ENCODE results near the gene ANKRD23. TPM values are rescaled to one million over a fixed set of nuclear protein-coding genes. Genes with fewer than 3 reads are reported as not detected.

Gene ANKRD23
- total and polyA plus RNA-seq, 2 of the 8 experiments (the other 6 are each of a cell fraction or from before 2014, with no cell fraction given), result 3.4 to 3.5 TPM

DNA sequence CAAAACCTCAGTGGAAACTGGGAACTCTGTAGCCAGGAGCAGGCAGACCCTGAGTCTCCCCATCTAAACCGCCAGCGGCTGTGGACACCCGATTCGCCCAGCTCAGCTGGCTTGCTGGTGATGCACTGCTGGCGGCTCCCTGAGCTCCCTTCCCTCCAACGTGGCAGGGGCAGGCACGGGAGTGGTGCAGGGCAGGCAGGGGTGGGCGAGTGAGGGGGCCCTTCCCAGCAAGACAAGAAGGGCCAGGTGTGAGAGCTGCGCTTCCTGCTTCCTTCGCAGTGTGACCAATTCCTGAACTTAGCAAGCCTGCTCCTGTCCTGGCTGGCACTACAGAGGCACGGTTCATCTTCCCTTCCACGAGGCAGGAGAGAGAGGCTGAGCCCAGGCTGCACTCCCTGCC is 38.4 kb upstream of the ANKRD23 start:
- Histone ChIP-seq H2AK5ac (ENCODE audit: low read depth, low read length) (peak overlapping the region; percentile 91; the same call in 1 of the 2 replicates), H4K91ac (replicated peaks; ENCODE audit: insufficient read length, low read length) (peak overlapping the region; percentile 99), H2BK12ac (ENCODE audit: low read depth, low read length) (peak overlapping the region; percentile 100), H3K23me2 (ENCODE audit: low read depth, low read length) (peaks cover 2% of the 10 kb centered on the region; the same call in 1 of the 2 replicates), H4K8ac (ENCODE audit: extremely low read depth, insufficient read depth, low read length) (peak overlapping the region; percentile 39; the same call in 1 of the 2 replicates), H4K20me1 (replicated peaks in 1 of 2; ENCODE audit: control insufficient read depth in 1 of 2, insufficient read depth in 2 of 2, low read length in 2 of 2) (no peaks in the 10 kb centered on the region), H3K79me1 (ENCODE audit: low read depth, low read length) (no peaks in the 10 kb centered on the region), H3K23ac (ENCODE audit: insufficient read length) (no peak overlapping the region), H4K5ac (ENCODE audit: insufficient read length, low read depth, low read length) (peak overlapping the region; percentile 77), H3K4me3 (ENCODE audit: extremely low read depth in 1 of 4, insufficient read depth in 2 of 4, low read depth in 3 of 4, low read length in 4 of 4) (no peak overlapping the region; a peak in 1 of 8 replicates), H3K4me1 (replicated peaks in 1 of 4; ENCODE audit: control insufficient read depth in 3 of 4, insufficient read depth in 4 of 4, low read length in 3 of 4) (peaks cover 3 to 22% (median 12%) of the 10 kb centered on the region in 4 experiments), H3K18ac (ENCODE audit: extremely low read depth, low read length) (peak overlapping the region; percentile 99), H2AFZ (ENCODE audit: low read length) (0 out of 2 replicates have a peak overlapping the region, but pooled peaks have one; percentile 68), H3K4me2 (ENCODE audit: insufficient read depth in 1 of 2, low read depth in 2 of 2, low read length in 2 of 2) (peak overlapping the region; percentile 49 to 74; a peak in 2 of 4 replicates), H3K56ac (replicated peaks; ENCODE audit: insufficient read length, low read depth, low read length) (no peak overlapping the region), H3K79me2 (ENCODE audit: control insufficient read depth in 1 of 2, insufficient read depth in 2 of 2, low read length in 2 of 2) (no peaks in the 10 kb centered on the region), H3K27ac (ENCODE audit: low read depth, low read length) (peak overlapping the region; percentile 38; the same call in 1 of the 2 replicates), H3K4ac (replicated peaks; ENCODE audit: insufficient read length, low read depth, low read length) (peak overlapping the region; percentile 25), H3K36me3 (ENCODE audit: control insufficient read depth in 2 of 4, insufficient read depth in 4 of 4, low read length in 3 of 4) (no peaks in the 10 kb centered on the region), H3K27me3 (replicated peaks in 1 of 4; ENCODE audit: control insufficient read depth in 3 of 4, extremely low read depth in 1 of 4, insufficient read depth in 3 of 4, low read length in 3 of 4) (peaks cover 0 to 2% (median under 1%) of the 10 kb centered on the region in 4 experiments; a peak in 2 of 7 replicates), H3K9ac (replicated peaks in 1 of 4; ENCODE audit: extremely low read depth in 1 of 4, low read depth in 3 of 4, low read length in 3 of 4) (no peak overlapping the region), H3K14ac (ENCODE audit: insufficient read length) (peak overlapping the region; percentile 11), H2BK15ac (ENCODE audit: low read length) (peak overlapping the region; percentile 98; the same call in 1 of the 2 replicates), H2BK20ac (ENCODE audit: low read length) (peak overlapping the region; percentile 99), H2BK120ac (replicated peaks; ENCODE audit: low read depth, low read length) (peak overlapping the region; percentile 63), H3K9me3 (ENCODE audit: insufficient read depth in 2 of 2, low read depth in 1 of 2, low read length in 1 of 2) (no peaks in the 10 kb centered on the region), H2BK5ac (ENCODE audit: low read depth, low read length) (peak overlapping the region; percentile 95; the same call in 1 of the 2 replicates)
- WGBS, 2 experiments (ENCODE audit: extremely low coverage in 1 of 2, insufficient coverage in 1 of 2, insufficient read length in 1 of 2, insufficient replicate concordance in 2 of 2, low coverage in 1 of 2, low lambda C conversion rate in 2 of 2, missing lambda C conversion rate in 1 of 2), result 46% methylated on average over 11 of the region's 12 CpGs; no CpG with 5 or more reads in 1 of the 2 experiments
- no peak for TF ChIP-seq EGR1 (IDR thresholded peaks at IDR 0.05; ENCODE audit: borderline replicate concordance, low read depth, low read length)
- TF ChIP-seq, protein P1, sequence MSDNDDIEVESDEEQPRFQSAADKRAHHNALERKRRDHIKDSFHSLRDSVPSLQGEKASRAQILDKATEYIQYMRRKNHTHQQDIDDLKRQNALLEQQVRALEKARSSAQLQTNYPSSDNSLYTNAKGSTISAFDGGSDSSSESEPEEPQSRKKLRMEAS (IDR thresholded peaks at IDR 0.05), result peak; percentile 46
- TF ChIP-seq, protein P2, sequence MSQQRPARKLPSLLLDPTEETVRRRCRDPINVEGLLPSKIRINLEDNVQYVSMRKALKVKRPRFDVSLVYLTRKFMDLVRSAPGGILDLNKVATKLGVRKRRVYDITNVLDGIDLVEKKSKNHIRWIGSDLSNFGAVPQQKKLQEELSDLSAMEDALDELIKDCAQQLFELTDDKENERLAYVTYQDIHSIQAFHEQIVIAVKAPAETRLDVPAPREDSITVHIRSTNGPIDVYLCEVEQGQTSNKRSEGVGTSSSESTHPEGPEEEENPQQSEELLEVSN (IDR thresholded peaks at IDR 0.05), result peak; percentile 38; the same call in 1 of the 2 replicates
- TF ChIP-seq CREB1 (IDR thresholded peaks at IDR 0.05), result no peak
- no peak for TF ChIP-seq KDM5A (IDR thresholded peaks at IDR 0.05; ENCODE audit: low read length)
- ChIA-PET POLR2A (ENCODE audit: partially characterized antibody) (interaction anchor here (0.9 to 4.9 kb wide), 5 partner anchors 9 to 67 kb away, joined by 3 to 25 read pairs (median 10); partner anchors contain the start of gene ANKRD39), CTCF (ENCODE audit: partially characterized antibody) (interaction anchor here (0.7 to 4.1 kb wide), 7 partner anchors 8 to 77 kb away, joined by 3 to 27 read pairs (median 3); partner anchors contain the start of gene SEMA4C)
- DNase-seq (ENCODE audit: low read depth in 1 of 2, low spot score in 2 of 2), result peak in 1 of 2 experiments; percentile 70
- FAIRE-seq, result no peak

All from H1 (cell line).